HepG2 (cell line): ENCODE data around the gene MLXIPL. TPM values are rescaled to one million over a fixed set of nuclear protein-coding genes. Genes with fewer than 3 reads are reported as not detected.

ENCODE experiments used
- ATAC-seq: fragments of 200-7000 bp; cut with Tn5 transposase; 3 replicates; pipeline ENCODE4 v1.9.1; 2020; ENCODE audit warnings: mild to moderate bottlenecking, moderate library complexity
- BruUV-seq: library from RNA; stranded (reverse); fragments of 400-500 nt; replicated peaks from 2 replicates; lab custom pipeline; 2021; lab: Mats Ljungman, UMichigan
- CTCF ChIA-PET: fragments of 300-600 bp; formaldehyde crosslinking; extraction: SDS; loops from one replicate; lab custom pipeline; 2021; ENCODE audit warnings: low total read pairs, inconsistent platforms, low intra/inter-chr PET ratio; lab: Yijun Ruan, JAX
- POLR2A ChIA-PET: fragments of 350-600 bp; sonication (Branson Sonifier 250); formaldehyde crosslinking; loops from one replicate; lab custom pipeline; 2020; ENCODE audit warnings: antibody characterized with exemption, inconsistent platforms; lab: Yijun Ruan, JAX
- DNase-seq: peaks from one replicate; pipeline ENCODE4 v3.0.0-alpha.2; 2015; ENCODE audit warnings: low spot score
- FAIRE-seq: peaks from 3 replicates; lab custom pipeline; 2011; peaks lifted over from hg19 to GRCh38; lab: Jason Lieb, UNC
- H2AFZ ChIP-seq: one replicate; pipeline ENCODE4 v1.6.1; 2011; ENCODE audit warnings: low read length, inconsistent platforms
- H3K27ac ChIP-seq: fragments of 300-600 bp; 3 replicates; pipeline ENCODE4 v1.8.0; 2011; ENCODE audit warnings: mixed run types, mild to moderate bottlenecking, mixed read lengths, low read length, inconsistent platforms; ENCODE audit not compliant: insufficient read depth; ENCODE audit errors: extremely low read length
- H3K27me3 ChIP-seq, 2 experiments: fragments of 200-600 bp in 1 of 2; 2 replicates in 1 of 2; 3 replicates in 1 of 2; pipeline versions ENCODE4 v1.6.0 to v1.8.0; 2011; ENCODE audit warnings: low read length in 2 of 2, mild to moderate bottlenecking in 2 of 2, moderate library complexity in 2 of 2, inconsistent platforms in 1 of 2; ENCODE audit not compliant: insufficient read depth in 2 of 2, control insufficient read depth in 1 of 2
- H3K36me3 ChIP-seq, 2 experiments: fragments of 200-600 bp in 1 of 2; replicated peaks in 1 of 2; 2 replicates in 1 of 2; 3 replicates in 1 of 2; pipeline versions ENCODE4 v1.5.1 to v1.8.0; 2011; ENCODE audit warnings: low read length in 2 of 2, inconsistent platforms in 1 of 2; ENCODE audit not compliant: insufficient read depth in 2 of 2, control insufficient read depth in 1 of 2
- H3K4me1 ChIP-seq: 2 replicates; pipeline ENCODE4 v1.5.1; 2012; ENCODE audit warnings: low read length, inconsistent platforms; ENCODE audit not compliant: insufficient read depth
- H3K4me2 ChIP-seq: 2 replicates; pipeline ENCODE4 v1.6.0; 2011; ENCODE audit warnings: low read depth, low read length, inconsistent platforms
- H3K4me3 ChIP-seq, 3 experiments: fragments of 200-600 bp in 1 of 3; sonication (generic), shearing (Covaris generic) in 1 of 3; replicated peaks in 1 of 3; 2 replicates each; pipeline ENCODE4 v1.5.1; 2011 to 2016; ENCODE audit warnings: low read length in 3 of 3, inconsistent platforms in 2 of 3, low read depth in 2 of 3, mild to moderate bottlenecking in 2 of 3, control low read depth in 1 of 3, mixed read lengths in 1 of 3; ENCODE audit not compliant: insufficient read depth in 1 of 3
- H3K79me2 ChIP-seq: one replicate; pipeline ENCODE4 v1.6.1; 2011; ENCODE audit warnings: low read length, inconsistent platforms; ENCODE audit not compliant: insufficient read depth
- H3K9ac ChIP-seq: 2 replicates; pipeline ENCODE4 v1.6.0; 2011; ENCODE audit warnings: mild to moderate bottlenecking, low read depth, low read length, inconsistent platforms; ENCODE audit not compliant: insufficient read depth
- H3K9me3 ChIP-seq: 2 replicates; pipeline ENCODE4 v1.5.1; 2012; ENCODE audit warnings: mild to moderate bottlenecking, low read length
- H4K20me1 ChIP-seq: 2 replicates; pipeline ENCODE4 v1.6.0; 2011; ENCODE audit warnings: inconsistent platforms, mild to moderate bottlenecking, low read length, moderate library complexity; ENCODE audit not compliant: insufficient read depth
- BORCS8-MEF2B ChIP-seq: sonication (generic); formaldehyde crosslinking; IDR thresholded peaks from 2 replicates; pipeline ENCODE4 v1.8.0; 2022; ENCODE audit warnings: mild to moderate bottlenecking, missing genetic modification reagents
- CTCF ChIP-seq: sonication (generic); formaldehyde crosslinking; IDR thresholded peaks from 2 replicates; pipeline ENCODE4 v1.5.0; 2020; ENCODE audit warnings: mild to moderate bottlenecking, missing genetic modification reagents, moderate library complexity
- HNRNPL ChIP-seq: fragments of 200-400 bp; formaldehyde crosslinking; IDR thresholded peaks from 2 replicates; pipeline ENCODE4 v1.6.1; 2017; ENCODE audit warnings: mild to moderate bottlenecking, low read depth, low read length
- IRF9 ChIP-seq: sonication (generic); formaldehyde crosslinking; IDR thresholded peaks from 2 replicates; pipeline ENCODE4 v1.8.0; 2022; ENCODE audit warnings: missing genetic modification reagents, mild to moderate bottlenecking, borderline replicate concordance
- MAZ ChIP-seq, 2 experiments: sonication (generic) in 1 of 2; formaldehyde crosslinking in 1 of 2; IDR thresholded peaks; 2 replicates each; pipeline versions ENCODE4 v1.5.0 to v1.6.1; 2012 to 2020; ENCODE audit warnings: low read depth in 2 of 2, mild to moderate bottlenecking in 2 of 2, borderline replicate concordance in 1 of 2, improper control_type of control experiment in 1 of 2, low read length in 1 of 2, missing genetic modification reagents in 1 of 2, moderate library complexity in 1 of 2
- RBFOX2 ChIP-seq: fragments of 200-400 bp; formaldehyde crosslinking; IDR thresholded peaks from 2 replicates; pipeline ENCODE4 v1.6.1; 2017; ENCODE audit warnings: low read depth, mild to moderate bottlenecking, low read length
- RBM39 ChIP-seq: fragments of 200-400 bp; formaldehyde crosslinking; IDR thresholded peaks from one replicate; pipeline ENCODE4 v1.6.1; 2018; ENCODE audit warnings: antibody characterized with exemption, mild to moderate bottlenecking, low read depth, low read length; ENCODE audit not compliant: poor library complexity, severe bottlenecking
- RFXANK ChIP-seq: IDR thresholded peaks from 2 replicates; pipeline ENCODE4 v1.6.1; 2016
- SAP130 ChIP-seq: IDR thresholded peaks from 2 replicates; pipeline ENCODE4 v1.6.1; 2016; ENCODE audit warnings: low read depth
- ZBTB33 ChIP-seq: sonication (generic); formaldehyde crosslinking; IDR thresholded peaks from 2 replicates; pipeline ENCODE4 v1.4.0; 2020; ENCODE audit warnings: missing genetic modification reagents
- ZNF331 ChIP-seq: sonication (generic); formaldehyde crosslinking; IDR thresholded peaks from 2 replicates; pipeline ENCODE4 v1.4.0; 2020; ENCODE audit warnings: missing genetic modification reagents
- ZNF446 ChIP-seq: sonication (generic); formaldehyde crosslinking; IDR thresholded peaks from 2 replicates; pipeline ENCODE4 v1.5.0; 2020; ENCODE audit warnings: mild to moderate bottlenecking, missing genetic modification reagents
- ZNF543 ChIP-seq: sonication (generic); formaldehyde crosslinking; IDR thresholded peaks from 2 replicates; pipeline ENCODE4 v1.4.0; 2020; ENCODE audit warnings: mild to moderate bottlenecking, missing genetic modification reagents
- ZNF614 ChIP-seq: IDR thresholded peaks from 2 replicates; pipeline ENCODE4 v1.6.1; 2018; ENCODE audit warnings: missing biosample characterization, missing genetic modification reagents, inconsistent platforms, borderline replicate concordance
- WGBS: methylation state at CpG from one replicate; pipeline ENCODE4 v1.1.6; 2017; ENCODE audit warnings: low lambda C conversion rate; 5-methylcytosine and 5-hydroxymethylcytosine counted together
- in situ Hi-C: cut with HindIII; loops from 2 replicates; pipeline ENCODE4 v1.10.0; 2017; ENCODE audit warnings: low pct_unique_long_range_greater_than_20kb; ENCODE audit not compliant: extremely low pct_ligation_motif_present
- intact Hi-C: fragments of 100-400 bp; cut with micrococcal nuclease; formaldehyde crosslinking; loops from one replicate; pipeline ENCODE4 v1.10.0; 2022; ENCODE audit not compliant: unreplicated experiment
- polyA plus RNA-seq, 8 experiments: library from polyadenylated mRNA; depleted of rRNA in 3 of 8; stranded (reverse) in 7 of 8; unstranded in 1 of 8; fragments of >200 nt; fragmentation: Illumina TruSeq in 4 of 8; extraction: Trizol in 4 of 8; gene quantifications; 2 replicates each; pipeline versions ENCODE4 v1.2.1 to v1.2.3, GENCODE V29; 2011 to 2016; ENCODE audit warnings: low read depth in 4 of 8, missing spikeins in 1 of 8, mixed read lengths in 1 of 8; ENCODE audit not compliant: insufficient read depth in 1 of 8
- total RNA-seq, 5 experiments: library from RNA; depleted of rRNA; stranded (reverse); fragments of >200 nt; fragmentation: Illumina TruSeq; extraction: Trizol; gene quantifications; 2 replicates each; pipeline ENCODE4 v1.2.3, GENCODE V29; 2016; ENCODE audit warnings: low read depth in 1 of 5
- TF ChIP-seq, protein P1 (sequence below): sonication (generic); formaldehyde crosslinking; IDR thresholded peaks from 2 replicates; pipeline ENCODE4 v1.4.0; 2020; ENCODE audit warnings: missing genetic modification reagents
- TF ChIP-seq, protein P2 (sequence below): sonication (generic); formaldehyde crosslinking; IDR thresholded peaks from 2 replicates; pipeline ENCODE4 v1.8.1; 2022; ENCODE audit warnings: low read depth, mild to moderate bottlenecking, missing genetic modification reagents

MLXIPL gene
- total and polyA plus RNA-seq, 2 of the 13 experiments (the other 11 are each of a cell fraction or from before 2014, with no cell fraction given): 51.6 to 60.1 TPM

DNA sequence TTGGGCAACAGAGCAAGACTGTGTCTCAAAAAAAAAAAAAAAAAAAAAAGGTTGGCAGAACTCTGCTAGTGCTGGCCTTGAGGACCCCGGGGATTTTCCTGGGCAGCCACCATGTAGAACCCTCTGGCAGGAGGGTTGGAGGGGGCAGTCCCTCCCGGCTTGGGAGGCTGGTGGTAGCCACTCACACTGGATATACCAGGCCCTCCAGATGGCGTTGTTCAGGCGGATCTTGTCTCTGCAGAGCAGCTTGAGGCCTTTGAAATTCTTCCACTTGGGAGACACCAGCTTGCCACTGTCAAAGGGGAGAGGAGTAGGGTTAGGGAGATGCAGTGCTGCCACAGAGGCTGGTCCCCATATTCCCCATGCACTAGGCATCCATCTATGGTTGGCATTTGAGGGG lies 8.4 kb downstream of the MLXIPL start:
- Histone ChIP-seq H3K9me3 (no peaks in the 10 kb centered on the region), H3K36me3 (peaks cover 12 to 47% of the 10 kb centered on the region in 2 experiments), H3K79me2 (peaks cover 28% of the 10 kb centered on the region), H3K9ac (no peak overlapping the region), H3K27ac (peak overlapping the region; percentile 42), H2AFZ (no peak overlapping the region), H3K27me3 (no peaks in the 10 kb centered on the region), H3K4me3 (no peak overlapping the region), H3K4me2 (no peak overlapping the region), H3K4me1 (peaks cover 100% of the 10 kb centered on the region), H4K20me1 (peaks cover 58% of the 10 kb centered on the region)
- no peak for FAIRE-seq
- WGBS: 92% methylated on average over 4 of the region's 4 CpGs
- ChIA-PET POLR2A (interaction anchor here (1.2 to 19.7 kb wide), 3 partner anchors 3 to 109 kb away, joined by 4 to 416 read pairs (median 416); partner anchors contain the start of gene MLXIPL), CTCF (no interaction called here)
- ATAC-seq: peak; percentile 2; the same call in 1 of the 3 replicates
- no TSS peak for BruUV-seq
- in situ Hi-C loops: no loop called here
- no peak for DNase-seq
- intact Hi-C loops: no loop called here
- TF ChIP-seq ZNF331: no peak
- TF ChIP-seq ZNF614 (CRISPR knock-in tag): no peak
- TF ChIP-seq HNRNPL: 0 out of 2 replicates have a peak, but pooled peaks have one; percentile 17
- no peak for TF ChIP-seq IRF9
- no peak for TF ChIP-seq ZNF543
- TF ChIP-seq RBFOX2: peak; percentile 47
- peak; percentile 18 for TF ChIP-seq RBM39
- TF ChIP-seq CTCF: peak; percentile 40
- no peak for TF ChIP-seq RFXANK (CRISPR knock-in tag)
- TF ChIP-seq ZNF446 (CRISPR knock-in tag): no peak
- TF ChIP-seq, protein P1, sequence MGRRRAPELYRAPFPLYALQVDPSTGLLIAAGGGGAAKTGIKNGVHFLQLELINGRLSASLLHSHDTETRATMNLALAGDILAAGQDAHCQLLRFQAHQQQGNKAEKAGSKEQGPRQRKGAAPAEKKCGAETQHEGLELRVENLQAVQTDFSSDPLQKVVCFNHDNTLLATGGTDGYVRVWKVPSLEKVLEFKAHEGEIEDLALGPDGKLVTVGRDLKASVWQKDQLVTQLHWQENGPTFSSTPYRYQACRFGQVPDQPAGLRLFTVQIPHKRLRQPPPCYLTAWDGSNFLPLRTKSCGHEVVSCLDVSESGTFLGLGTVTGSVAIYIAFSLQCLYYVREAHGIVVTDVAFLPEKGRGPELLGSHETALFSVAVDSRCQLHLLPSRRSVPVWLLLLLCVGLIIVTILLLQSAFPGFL (CRISPR knock-in tag): no peak
- no peak for TF ChIP-seq SAP130 (CRISPR knock-in tag)
- no peak for TF ChIP-seq BORCS8-MEF2B (CRISPR knock-in tag)
- no peak for TF ChIP-seq MAZ (IDR thresholded peaks at IDR 0.05; ENCODE audit: borderline replicate concordance, low read depth, low read length)
- TF ChIP-seq MAZ (CRISPR knock-in tag; IDR thresholded peaks at IDR 0.05; ENCODE audit: low read depth): no peak
- TF ChIP-seq, protein P2, sequence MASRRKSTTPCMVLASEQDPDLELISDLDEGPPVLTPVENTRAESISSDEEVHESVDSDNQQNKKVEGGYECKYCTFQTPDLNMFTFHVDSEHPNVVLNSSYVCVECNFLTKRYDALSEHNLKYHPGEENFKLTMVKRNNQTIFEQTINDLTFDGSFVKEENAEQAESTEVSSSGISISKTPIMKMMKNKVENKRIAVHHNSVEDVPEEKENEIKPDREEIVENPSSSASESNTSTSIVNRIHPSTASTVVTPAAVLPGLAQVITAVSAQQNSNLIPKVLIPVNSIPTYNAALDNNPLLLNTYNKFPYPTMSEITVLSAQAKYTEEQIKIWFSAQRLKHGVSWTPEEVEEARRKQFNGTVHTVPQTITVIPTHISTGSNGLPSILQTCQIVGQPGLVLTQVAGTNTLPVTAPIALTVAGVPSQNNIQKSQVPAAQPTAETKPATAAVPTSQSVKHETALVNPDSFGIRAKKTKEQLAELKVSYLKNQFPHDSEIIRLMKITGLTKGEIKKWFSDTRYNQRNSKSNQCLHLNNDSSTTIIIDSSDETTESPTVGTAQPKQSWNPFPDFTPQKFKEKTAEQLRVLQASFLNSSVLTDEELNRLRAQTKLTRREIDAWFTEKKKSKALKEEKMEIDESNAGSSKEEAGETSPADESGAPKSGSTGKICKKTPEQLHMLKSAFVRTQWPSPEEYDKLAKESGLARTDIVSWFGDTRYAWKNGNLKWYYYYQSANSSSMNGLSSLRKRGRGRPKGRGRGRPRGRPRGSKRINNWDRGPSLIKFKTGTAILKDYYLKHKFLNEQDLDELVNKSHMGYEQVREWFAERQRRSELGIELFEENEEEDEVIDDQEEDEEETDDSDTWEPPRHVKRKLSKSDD: no peak
- TF ChIP-seq ZBTB33: 0 out of 2 replicates have a peak, but pooled peaks have one; percentile 30
